T-helper 1 cell treated with Interleukin-12 subunit alpha and Interleukin-12 subunit beta and Interleukin-4 antibody, amounts not matched to agents 30 μg/mL and 1 μg/mL, for 36 hours (primary cell): ENCODE data around the gene PPP6R3.

Experiments used
- H3K27ac Mint-ChIP-seq: one replicate; pipeline ENCODE4 v1.8.0; 2021; ENCODE audit warnings: mild to moderate bottlenecking, mixed read lengths
- H3K27me3 Mint-ChIP-seq: one replicate; pipeline ENCODE4 v1.8.0; 2021; ENCODE audit warnings: low read depth, mixed read lengths
- H3K36me3 Mint-ChIP-seq: one replicate; pipeline ENCODE4 v1.8.0; 2021; ENCODE audit warnings: low read depth, mixed read lengths
- H3K4me1 Mint-ChIP-seq: one replicate; pipeline ENCODE4 v1.8.0; 2021; ENCODE audit warnings: low read depth, mixed read lengths
- H3K4me3 Mint-ChIP-seq: one replicate; pipeline ENCODE4 v1.8.0; 2021; ENCODE audit warnings: mild to moderate bottlenecking, moderate library complexity, mixed read lengths
- H3K9me3 Mint-ChIP-seq: one replicate; pipeline ENCODE4 v1.8.0; 2021; ENCODE audit warnings: mixed read lengths

PPP6R3 gene

DNA sequence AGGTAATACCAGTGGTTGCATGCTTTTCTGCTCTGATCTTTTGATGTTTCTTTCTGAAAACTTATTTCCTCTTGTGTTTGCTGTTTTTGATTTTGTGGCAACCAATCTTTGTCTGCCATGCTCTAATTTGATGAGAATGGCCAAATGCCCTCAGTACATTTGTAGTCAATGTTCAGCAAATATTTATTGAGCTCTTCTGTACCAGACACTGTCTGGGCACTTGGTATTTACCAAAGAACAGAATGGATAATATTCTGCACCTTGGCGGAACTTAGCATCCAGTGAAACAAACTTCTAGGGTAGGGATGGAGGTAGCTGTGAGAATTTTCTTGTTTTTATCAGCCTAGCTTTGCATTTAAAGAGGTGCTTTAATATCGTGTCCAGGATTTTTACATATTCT lies 19.6 kb downstream of the PPP6R3 start:
- Mint-ChIP-seq H3K36me3 (peaks cover 36% of the 10 kb centered on the region), H3K4me3 (no peak overlapping the region), H3K27me3 (no peaks in the 10 kb centered on the region), H3K4me1 (peaks cover 33% of the 10 kb centered on the region), H3K9me3 (peaks cover 9% of the 10 kb centered on the region), H3K27ac (no peak overlapping the region)

DNA sequence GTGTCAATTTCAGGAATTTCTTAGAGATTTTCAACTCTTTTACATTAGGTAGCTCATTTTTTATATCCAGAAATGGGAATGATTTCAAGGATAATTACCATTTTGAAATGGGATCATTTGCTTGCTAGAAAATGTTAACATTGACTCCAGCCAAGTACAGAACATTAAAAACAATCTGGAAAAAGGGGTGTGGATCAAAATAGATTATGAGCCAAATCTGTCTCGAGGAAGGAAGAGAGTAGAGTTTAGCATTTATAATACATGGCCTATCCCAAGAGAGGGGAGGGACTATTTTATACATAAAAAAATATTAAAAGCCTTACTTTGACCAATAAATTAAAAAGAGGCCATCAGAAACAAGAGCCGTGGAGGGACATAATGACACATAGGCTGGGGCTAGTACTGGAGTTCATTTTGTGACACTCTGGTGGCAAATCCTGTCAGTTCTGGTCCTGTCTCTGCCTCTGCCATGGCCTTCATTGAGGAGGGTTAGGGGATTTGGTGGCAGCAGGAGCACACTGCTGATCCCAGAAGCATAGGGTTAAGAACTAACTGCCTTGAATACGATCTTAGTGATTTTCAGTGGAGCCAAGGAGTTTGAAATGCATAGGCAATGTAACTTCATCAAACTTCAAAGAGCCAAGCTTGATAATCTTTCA lies 20.4 kb downstream of the PPP6R3 start:
- H3K4me1 Mint-ChIP-seq, result peaks cover 35% of the 10 kb centered on the region

DNA sequence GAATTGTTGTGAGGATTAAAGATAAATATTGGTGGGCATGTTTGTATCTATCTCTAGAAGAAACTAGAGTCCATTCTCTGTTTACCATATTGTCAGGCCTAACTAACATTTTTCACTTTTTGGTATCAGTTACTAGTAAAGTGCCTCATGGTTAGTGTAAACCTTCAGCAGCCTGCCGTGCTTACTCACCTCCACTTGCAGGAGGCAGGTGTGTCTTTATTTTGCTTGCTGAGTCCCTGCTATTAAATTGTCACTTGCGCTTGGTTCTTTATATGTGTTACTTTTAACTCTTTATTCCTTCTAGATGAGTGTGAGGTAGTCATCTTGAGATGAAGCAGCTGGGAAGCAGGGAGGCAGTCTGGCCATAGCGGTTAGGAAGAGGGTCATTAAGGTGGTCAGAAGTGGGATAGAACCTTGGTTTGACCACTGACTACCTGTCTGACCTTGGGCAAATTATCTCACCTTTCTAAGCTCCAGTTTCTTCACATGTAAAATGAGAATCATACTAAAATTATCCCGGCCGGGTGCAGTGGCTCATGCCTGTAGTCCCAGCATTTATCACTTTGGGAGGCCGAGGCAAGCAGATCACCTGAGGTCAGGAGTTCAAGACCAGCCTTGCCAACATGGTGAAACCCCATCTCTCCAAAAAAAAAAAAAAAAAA lies 21.2 kb downstream of the PPP6R3 start:
- no peak overlapping the region for H3K4me3 Mint-ChIP-seq
- peaks cover 41% of the 10 kb centered on the region for H3K4me1 Mint-ChIP-seq
- no peak overlapping the region for H3K27ac Mint-ChIP-seq
- H3K9me3 Mint-ChIP-seq, result peaks cover 9% of the 10 kb centered on the region
- no peaks in the 10 kb centered on the region for H3K27me3 Mint-ChIP-seq
- peaks cover 43% of the 10 kb centered on the region for H3K36me3 Mint-ChIP-seq

More for the DNA sequence above, 20.4 kb downstream of the PPP6R3 start:
- Mint-ChIP-seq H3K36me3 (peaks cover 39% of the 10 kb centered on the region), H3K9me3 (peaks cover 9% of the 10 kb centered on the region), H3K27ac (no peak overlapping the region), H3K4me3 (no peak overlapping the region), H3K27me3 (no peaks in the 10 kb centered on the region)

DNA sequence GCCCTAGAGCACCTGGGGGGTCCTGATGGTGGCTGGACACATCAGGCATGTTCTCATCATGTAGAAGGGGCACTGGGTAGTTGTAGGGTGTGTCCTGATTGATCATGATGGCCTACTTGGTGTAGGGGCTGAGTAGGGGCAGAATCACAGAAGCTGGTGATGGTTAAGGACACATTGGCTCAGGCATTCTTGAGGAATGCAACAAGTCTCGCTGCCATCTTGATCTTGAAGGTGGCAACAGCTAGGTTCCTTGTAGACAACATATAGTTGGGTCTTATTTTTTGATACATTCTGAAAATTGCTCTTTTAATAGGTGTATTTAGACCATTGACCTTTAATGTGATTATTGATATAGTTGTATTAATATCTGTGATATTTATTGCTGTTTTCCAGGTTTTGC lies 28.1 kb downstream of the PPP6R3 start:
- peaks cover 45% of the 10 kb centered on the region for H3K4me1 Mint-ChIP-seq
- H3K4me3 Mint-ChIP-seq, result no peak overlapping the region

DNA sequence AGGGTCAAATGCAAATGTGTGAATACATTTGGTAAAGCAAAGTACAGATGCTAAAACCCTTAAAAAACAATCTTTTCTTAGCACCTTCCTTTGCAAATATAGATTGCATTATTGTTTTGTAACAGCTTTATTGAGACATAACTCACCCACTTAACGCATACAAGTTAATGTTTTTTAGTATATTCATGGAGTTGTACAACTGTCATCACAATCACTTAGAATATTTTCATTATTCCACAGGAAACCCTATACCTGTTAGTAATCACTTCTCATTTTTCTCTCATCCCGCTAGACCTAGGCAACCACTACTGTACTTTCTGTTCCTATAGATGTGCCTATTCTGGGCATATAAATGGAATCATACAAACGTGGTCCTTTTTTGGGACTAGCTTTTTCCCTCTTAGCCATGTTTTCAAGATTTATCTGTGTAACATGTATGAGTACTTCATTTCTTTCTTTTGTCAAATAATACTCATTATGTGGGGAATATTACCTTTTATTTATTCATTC lies 34.7 kb downstream of the PPP6R3 start:
- no peak overlapping the region for H3K4me3 Mint-ChIP-seq
- H3K9me3 Mint-ChIP-seq, result no peaks in the 10 kb centered on the region
- H3K36me3 Mint-ChIP-seq, result peaks cover 9% of the 10 kb centered on the region
- H3K27me3 Mint-ChIP-seq, result no peaks in the 10 kb centered on the region
- H3K4me1 Mint-ChIP-seq, result peaks cover 32% of the 10 kb centered on the region
- no peak overlapping the region for H3K27ac Mint-ChIP-seq

More for the DNA sequence above, 28.1 kb downstream of the PPP6R3 start:
- no peaks in the 10 kb centered on the region for H3K27me3 Mint-ChIP-seq
- no peak overlapping the region for H3K27ac Mint-ChIP-seq
- peaks cover 29% of the 10 kb centered on the region for H3K36me3 Mint-ChIP-seq
- H3K9me3 Mint-ChIP-seq, result peaks cover 6% of the 10 kb centered on the region

DNA sequence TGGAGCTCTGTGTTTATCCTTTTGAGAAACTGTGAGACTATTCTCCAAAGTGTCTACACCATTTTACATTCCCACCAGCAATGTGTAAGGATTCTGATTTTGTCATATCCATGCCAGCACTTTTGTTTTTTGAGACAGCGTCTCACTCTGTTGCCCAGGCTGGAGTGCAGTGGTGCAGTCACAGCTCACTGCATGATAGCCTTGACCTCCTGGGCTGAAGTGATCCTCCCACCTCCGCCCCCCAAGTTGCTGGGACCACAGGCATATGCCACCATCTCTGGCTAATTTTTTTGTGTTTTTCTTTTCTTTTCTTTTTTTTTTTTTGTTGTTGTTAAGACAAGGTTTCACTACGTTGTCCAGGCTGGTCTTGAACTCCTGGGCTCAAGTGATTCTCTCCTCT lies 35.3 kb downstream of the PPP6R3 start:
- H3K4me3 Mint-ChIP-seq, result no peak overlapping the region
- no peaks in the 10 kb centered on the region for H3K27me3 Mint-ChIP-seq
- no peak overlapping the region for H3K27ac Mint-ChIP-seq
- peaks cover 5% of the 10 kb centered on the region for H3K36me3 Mint-ChIP-seq
- no peaks in the 10 kb centered on the region for H3K9me3 Mint-ChIP-seq
- peaks cover 28% of the 10 kb centered on the region for H3K4me1 Mint-ChIP-seq

DNA sequence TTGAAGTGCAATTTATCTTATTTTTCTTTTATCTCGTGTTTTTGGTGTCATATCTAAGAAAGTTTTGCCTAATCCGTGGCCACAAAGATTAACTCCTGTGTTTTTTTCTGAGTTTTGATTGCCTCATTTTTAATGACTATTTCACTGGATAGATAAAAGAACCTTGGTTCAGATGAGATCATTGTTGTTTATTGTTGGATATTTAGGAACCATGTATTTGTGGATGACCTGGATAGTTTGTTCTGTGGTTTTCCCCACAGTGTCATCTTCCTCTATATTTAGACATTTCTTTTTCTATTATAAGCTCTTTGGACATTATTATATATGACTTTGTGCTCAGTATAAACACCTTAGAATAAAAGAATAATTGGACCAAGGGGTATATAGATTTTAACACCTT lies 37.2 kb downstream of the PPP6R3 start:
- peaks cover 30% of the 10 kb centered on the region for H3K4me1 Mint-ChIP-seq
- H3K9me3 Mint-ChIP-seq, result no peaks in the 10 kb centered on the region
- H3K4me3 Mint-ChIP-seq, result no peak overlapping the region
- no peak overlapping the region for H3K27ac Mint-ChIP-seq
- peaks cover 9% of the 10 kb centered on the region for H3K36me3 Mint-ChIP-seq
- no peaks in the 10 kb centered on the region for H3K27me3 Mint-ChIP-seq

DNA sequence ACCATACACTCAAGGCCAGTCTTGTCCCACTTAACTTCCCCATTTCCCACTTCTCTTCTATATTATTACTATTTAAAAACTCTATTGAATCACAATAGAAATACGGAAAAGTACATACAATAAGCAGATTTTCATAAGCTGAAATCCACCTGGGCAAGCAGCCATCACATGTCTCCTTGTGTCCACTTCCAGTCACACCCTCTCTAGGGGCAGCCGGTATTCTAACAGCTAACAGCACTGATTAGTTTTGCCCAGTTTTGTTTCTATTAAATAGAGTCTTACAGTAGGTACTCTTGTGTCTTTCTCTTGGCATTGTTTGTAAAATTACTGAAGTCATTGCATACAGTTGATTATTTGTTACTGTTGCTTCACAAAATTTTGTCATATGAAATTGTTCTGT lies 37.8 kb downstream of the PPP6R3 start:
- H3K36me3 Mint-ChIP-seq, result peaks cover 6% of the 10 kb centered on the region
- H3K4me1 Mint-ChIP-seq, result peaks cover 29% of the 10 kb centered on the region
- no peaks in the 10 kb centered on the region for H3K9me3 Mint-ChIP-seq
- no peak overlapping the region for H3K27ac Mint-ChIP-seq
- H3K4me3 Mint-ChIP-seq, result no peak overlapping the region
- no peaks in the 10 kb centered on the region for H3K27me3 Mint-ChIP-seq

DNA sequence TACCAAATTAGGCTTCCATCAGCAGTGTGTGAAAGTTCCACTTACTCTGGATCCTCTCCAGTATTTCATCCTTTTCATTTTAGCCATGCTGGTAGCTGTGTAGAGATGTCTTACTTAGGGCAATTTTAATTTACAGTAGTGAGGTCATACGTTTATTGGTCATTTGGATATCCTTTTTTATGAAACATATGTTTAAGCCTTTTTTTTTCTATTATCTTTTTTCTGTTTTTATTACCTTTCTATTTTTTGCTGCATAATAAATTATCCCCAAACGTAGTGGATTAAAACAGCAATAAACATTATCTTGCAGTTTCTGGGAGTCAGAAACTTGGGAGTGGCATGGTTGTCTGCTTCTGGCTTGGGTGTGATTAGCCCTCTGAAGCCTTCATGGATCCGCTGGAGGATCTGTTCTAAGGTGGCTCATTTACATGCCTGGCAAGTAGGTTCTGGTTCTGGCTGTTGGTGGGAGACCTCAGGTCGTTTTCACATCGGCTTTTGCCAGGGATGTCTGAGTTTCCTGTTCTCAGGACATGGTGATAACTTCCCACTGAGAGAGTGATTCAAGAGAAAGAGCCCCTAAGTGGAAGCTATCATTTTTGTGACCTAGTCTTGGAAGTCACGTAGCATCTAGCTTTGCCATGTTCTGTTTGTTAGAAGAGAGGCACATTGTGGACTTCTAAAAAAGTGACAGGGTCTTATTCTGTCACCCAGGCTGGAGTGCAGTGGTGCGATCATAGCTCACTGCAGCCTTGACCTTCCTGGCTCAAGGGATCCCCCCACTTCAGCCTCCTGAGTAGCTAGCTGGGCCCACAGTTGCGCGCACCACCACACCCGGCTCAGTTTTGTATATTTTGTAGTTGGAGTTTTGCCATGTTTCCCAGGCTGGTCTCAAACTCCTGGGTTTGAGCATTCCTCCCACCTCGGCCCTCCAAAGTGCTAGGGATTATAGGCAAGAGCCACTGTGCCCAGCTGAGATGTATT lies 38.6 kb downstream of the PPP6R3 start:
- Mint-ChIP-seq H3K9me3 (no peaks in the 10 kb centered on the region), H3K27ac (no peak overlapping the region), H3K4me1 (peaks cover 33% of the 10 kb centered on the region), H3K4me3 (no peak overlapping the region), H3K36me3 (peaks cover 6% of the 10 kb centered on the region), H3K27me3 (no peaks in the 10 kb centered on the region)

DNA sequence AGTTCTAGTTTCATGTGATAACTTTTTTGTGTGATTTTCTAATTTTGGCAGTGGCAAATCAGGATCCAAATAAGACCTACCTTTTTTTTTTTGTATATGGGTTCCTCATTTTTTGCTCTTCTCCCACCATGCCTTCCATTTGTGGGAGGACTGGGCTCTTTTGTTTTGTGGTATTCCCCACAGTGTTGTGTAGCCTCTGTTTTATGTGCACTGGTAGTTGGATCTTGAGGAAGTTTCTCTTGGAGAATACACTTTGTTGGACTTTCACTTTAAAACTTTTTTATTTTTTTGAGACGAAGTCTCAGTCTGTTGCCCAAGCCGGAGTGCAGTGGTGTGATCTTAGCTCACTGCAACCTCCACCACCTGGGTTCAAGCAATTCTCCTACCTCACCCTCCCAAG lies 39.7 kb downstream of the PPP6R3 start:
- no peak overlapping the region for H3K4me3 Mint-ChIP-seq
- peaks cover 33% of the 10 kb centered on the region for H3K4me1 Mint-ChIP-seq
- H3K36me3 Mint-ChIP-seq, result peaks cover 4% of the 10 kb centered on the region
- H3K27ac Mint-ChIP-seq, result no peak overlapping the region
- no peaks in the 10 kb centered on the region for H3K27me3 Mint-ChIP-seq
- H3K9me3 Mint-ChIP-seq, result no peaks in the 10 kb centered on the region

DNA sequence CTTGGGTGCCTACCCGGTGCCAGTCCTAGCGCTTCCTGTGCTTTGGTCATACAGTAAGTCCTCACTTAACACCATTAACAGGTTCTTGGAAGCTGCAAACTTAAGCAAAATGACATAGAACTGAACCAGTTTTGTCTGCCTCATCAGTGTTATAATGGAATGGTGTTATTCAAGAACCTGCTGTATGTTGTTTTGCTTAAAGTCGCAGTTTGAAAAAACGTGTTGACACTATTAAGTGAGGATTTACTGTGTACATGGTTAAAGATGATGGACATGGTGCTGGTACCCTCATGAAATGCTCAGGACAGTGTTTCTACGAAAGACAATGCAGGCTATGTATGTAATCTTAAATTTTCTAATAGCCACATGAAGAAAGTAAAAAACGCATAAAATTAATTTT lies 41.3 kb downstream of the PPP6R3 start:
- Mint-ChIP-seq H3K4me3 (no peak overlapping the region), H3K27ac (no peak overlapping the region), H3K4me1 (peaks cover 31% of the 10 kb centered on the region)

DNA sequence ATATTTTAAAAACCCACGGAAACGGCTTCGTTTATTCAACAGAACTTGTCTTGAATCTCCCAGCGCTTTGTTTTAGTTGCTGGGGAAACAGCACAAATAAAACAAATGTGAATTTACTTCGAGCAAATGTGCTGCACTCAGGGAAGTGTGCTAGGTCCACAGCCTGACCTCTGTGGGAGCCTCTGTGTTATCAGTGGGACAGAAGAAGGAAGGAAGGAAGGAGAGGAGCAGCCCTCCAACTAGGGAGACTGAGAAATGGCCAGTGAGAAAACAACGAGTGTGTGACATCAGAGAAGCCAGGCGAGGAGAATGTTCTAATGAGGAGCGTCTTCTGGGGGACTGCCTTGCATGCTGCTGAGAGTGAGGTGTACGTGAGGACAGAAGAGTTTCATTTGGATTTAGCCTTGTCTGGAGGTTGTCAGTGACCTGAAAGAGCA lies 42.7 kb downstream of the PPP6R3 start:
- Mint-ChIP-seq H3K27me3 (no peaks in the 10 kb centered on the region), H3K27ac (no peak overlapping the region), H3K4me1 (peaks cover 39% of the 10 kb centered on the region), H3K4me3 (no peak overlapping the region), H3K36me3 (peaks cover 13% of the 10 kb centered on the region), H3K9me3 (no peaks in the 10 kb centered on the region)

More for the DNA sequence above, 41.3 kb downstream of the PPP6R3 start:
- Mint-ChIP-seq H3K9me3 (no peaks in the 10 kb centered on the region), H3K27me3 (no peaks in the 10 kb centered on the region), H3K36me3 (peaks cover 7% of the 10 kb centered on the region)

DNA sequence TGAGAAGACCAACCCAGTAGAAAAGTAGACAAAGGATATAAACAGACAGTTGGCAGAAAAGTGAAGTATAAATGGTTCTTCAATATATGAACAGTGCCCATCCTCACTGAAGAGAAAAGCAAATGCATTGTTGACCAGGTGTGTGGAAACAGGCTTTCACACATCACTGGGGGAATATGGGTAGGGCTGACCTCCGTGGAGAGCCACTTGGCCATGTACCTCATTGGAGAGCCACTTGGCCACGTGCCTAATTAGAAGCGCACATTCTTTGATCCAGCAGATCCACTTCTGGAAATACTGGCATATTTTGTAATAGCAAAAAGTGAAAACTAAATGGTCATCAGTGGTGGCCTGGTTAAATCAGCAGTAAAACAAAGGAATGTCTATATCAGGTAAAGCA lies 43.2 kb downstream of the PPP6R3 start:
- no peak overlapping the region for H3K4me3 Mint-ChIP-seq
- no peak overlapping the region for H3K27ac Mint-ChIP-seq
- H3K4me1 Mint-ChIP-seq, result peaks cover 39% of the 10 kb centered on the region
- no peaks in the 10 kb centered on the region for H3K9me3 Mint-ChIP-seq
- H3K27me3 Mint-ChIP-seq, result no peaks in the 10 kb centered on the region
- peaks cover 13% of the 10 kb centered on the region for H3K36me3 Mint-ChIP-seq

DNA sequence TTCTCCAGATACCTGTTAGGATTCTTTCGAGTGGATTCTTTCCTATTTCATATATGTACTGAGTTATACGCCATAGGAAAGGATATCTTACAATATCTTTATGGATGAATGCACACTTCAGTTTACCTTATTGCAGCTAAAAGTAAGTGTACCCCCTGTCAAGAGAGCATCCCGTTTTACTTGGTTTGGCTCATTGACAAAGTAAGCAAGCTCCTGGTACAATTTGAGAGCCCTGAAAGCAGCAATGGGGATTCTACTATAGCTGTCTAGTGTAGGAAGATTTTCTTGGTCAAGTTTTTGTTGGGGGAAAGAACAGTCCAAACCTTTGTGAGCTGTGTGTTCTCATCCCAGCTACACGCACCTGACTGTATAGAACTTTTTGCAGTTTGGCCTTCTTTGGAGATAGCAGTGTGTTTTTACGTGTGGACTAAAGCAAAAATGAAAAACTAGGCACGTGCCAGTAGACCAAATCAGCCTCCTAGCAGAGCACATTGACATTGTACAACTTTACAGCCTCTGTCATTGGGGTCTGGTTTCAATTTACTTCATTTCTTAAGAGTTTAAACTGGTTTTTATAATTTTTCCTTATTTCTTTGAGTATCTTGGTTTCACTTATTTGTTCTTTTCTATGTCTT lies 44.0 kb downstream of the PPP6R3 start:
- Mint-ChIP-seq H3K9me3 (no peaks in the 10 kb centered on the region), H3K27ac (no peak overlapping the region), H3K4me1 (peaks cover 39% of the 10 kb centered on the region), H3K27me3 (no peaks in the 10 kb centered on the region), H3K4me3 (no peak overlapping the region), H3K36me3 (peaks cover 13% of the 10 kb centered on the region)
